Calu3 (cell line): Measurements from ENCODE around the gene RSF1. TPM values are rescaled to one million over a fixed set of nuclear protein-coding genes. Genes with fewer than 3 reads are reported as not detected.

Experiments used
- BruUV-seq: library from RNA; stranded (reverse); fragments of 400-500 nt; replicated peaks from 2 replicates; lab custom pipeline; 2021; lab: Mats Ljungman, UMichigan
- CTCF ChIA-PET: fragments of 300-600 bp; sonication (Branson Sonifier 250); formaldehyde crosslinking; loops from one replicate; lab custom pipeline; 2022; ENCODE audit warnings: antibody characterized with exemption; lab: Charles Lee
- DNase-seq: peaks from one replicate; pipeline ENCODE4 v3.0.0; 2022
- H3K27ac Mint-ChIP-seq: one replicate; pipeline ENCODE4 v1.8.0; 2022; ENCODE audit warnings: mixed read lengths; ENCODE audit not compliant: unreplicated experiment
- H3K27me3 Mint-ChIP-seq: one replicate; pipeline ENCODE4 v1.8.0; 2022; ENCODE audit warnings: mixed read lengths; ENCODE audit not compliant: unreplicated experiment
- H3K36me3 Mint-ChIP-seq: one replicate; pipeline ENCODE4 v1.8.0; 2022; ENCODE audit warnings: mild to moderate bottlenecking, moderate library complexity, mixed read lengths; ENCODE audit not compliant: insufficient read depth, unreplicated experiment
- H3K4me1 Mint-ChIP-seq: one replicate; pipeline ENCODE4 v1.8.0; 2022; ENCODE audit warnings: mild to moderate bottlenecking, low read depth, mixed read lengths; ENCODE audit not compliant: unreplicated experiment
- H3K4me3 Mint-ChIP-seq: one replicate; pipeline ENCODE4 v1.8.0; 2022; ENCODE audit warnings: mild to moderate bottlenecking, low read depth, moderate library complexity, mixed read lengths; ENCODE audit not compliant: unreplicated experiment
- H3K9me3 Mint-ChIP-seq: one replicate; pipeline ENCODE4 v1.8.0; 2022; ENCODE audit warnings: low read depth, mixed read lengths; ENCODE audit not compliant: unreplicated experiment
- intact Hi-C: fragments of 100-400 bp; cut with micrococcal nuclease; formaldehyde crosslinking; loops from one replicate; pipeline ENCODE4 v1.10.0; 2022; ENCODE audit not compliant: unreplicated experiment
- total RNA-seq: library from RNA; stranded (reverse); gene quantifications from 2 replicates; pipeline ENCODE4 v1.2.3, GENCODE V29; 2022
- TF ChIP-seq, protein P1 (sequence below): fragments of 200-600 bp; IDR thresholded peaks from one replicate; pipeline ENCODE4 v1.8.0; 2022; ENCODE audit warnings: antibody characterized with exemption; ENCODE audit not compliant: unreplicated experiment

Gene RSF1
- total RNA-seq, 1 experiment from 2014 or later = 68.5 TPM

DNA sequence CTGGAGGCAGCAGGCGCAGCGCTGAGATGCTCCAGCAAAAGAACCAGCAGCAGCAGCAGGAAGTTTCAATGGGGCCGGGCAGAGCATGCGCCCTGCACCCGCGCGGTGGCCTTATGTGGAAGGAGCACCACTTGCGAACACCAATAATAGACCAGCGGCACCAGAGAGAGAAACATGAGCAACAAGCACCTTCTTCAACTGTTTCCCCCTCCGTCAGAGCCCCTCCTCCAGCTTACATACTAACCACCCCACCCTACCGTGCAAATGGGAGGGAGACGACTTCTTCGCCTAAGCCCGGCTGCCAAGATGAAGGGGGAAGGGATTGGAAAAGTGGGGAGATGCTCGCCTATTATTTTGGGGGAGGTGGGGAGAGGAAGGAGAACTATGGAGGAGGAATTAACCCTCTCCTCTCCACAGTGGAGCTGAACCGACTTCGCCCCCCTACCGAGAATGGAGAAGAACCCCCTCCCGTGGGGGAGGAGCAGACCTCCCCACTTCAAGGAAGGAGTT, 1.1 kb downstream of the RSF1 start:
- peaks cover 3% of the 10 kb centered on the region for H3K9me3 Mint-ChIP-seq
- peaks cover 18% of the 10 kb centered on the region for H3K4me1 Mint-ChIP-seq
- no TSS peak for BruUV-seq
- TF ChIP-seq, protein P1, sequence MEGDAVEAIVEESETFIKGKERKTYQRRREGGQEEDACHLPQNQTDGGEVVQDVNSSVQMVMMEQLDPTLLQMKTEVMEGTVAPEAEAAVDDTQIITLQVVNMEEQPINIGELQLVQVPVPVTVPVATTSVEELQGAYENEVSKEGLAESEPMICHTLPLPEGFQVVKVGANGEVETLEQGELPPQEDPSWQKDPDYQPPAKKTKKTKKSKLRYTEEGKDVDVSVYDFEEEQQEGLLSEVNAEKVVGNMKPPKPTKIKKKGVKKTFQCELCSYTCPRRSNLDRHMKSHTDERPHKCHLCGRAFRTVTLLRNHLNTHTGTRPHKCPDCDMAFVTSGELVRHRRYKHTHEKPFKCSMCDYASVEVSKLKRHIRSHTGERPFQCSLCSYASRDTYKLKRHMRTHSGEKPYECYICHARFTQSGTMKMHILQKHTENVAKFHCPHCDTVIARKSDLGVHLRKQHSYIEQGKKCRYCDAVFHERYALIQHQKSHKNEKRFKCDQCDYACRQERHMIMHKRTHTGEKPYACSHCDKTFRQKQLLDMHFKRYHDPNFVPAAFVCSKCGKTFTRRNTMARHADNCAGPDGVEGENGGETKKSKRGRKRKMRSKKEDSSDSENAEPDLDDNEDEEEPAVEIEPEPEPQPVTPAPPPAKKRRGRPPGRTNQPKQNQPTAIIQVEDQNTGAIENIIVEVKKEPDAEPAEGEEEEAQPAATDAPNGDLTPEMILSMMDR = no peak
- CTCF ChIA-PET = no interaction called here
- H3K27me3 Mint-ChIP-seq = no peaks in the 10 kb centered on the region
- H3K36me3 Mint-ChIP-seq = peaks cover 29% of the 10 kb centered on the region
- DNase-seq = peak; percentile 79
- intact Hi-C loops = loop anchor here (10.0 kb wide), 1 partner anchor 105 kb away; no protein-coding TSS in a partner anchor
- H3K4me3 Mint-ChIP-seq = peak overlapping the region; percentile 90
- H3K27ac Mint-ChIP-seq = peak overlapping the region; percentile 85

DNA sequence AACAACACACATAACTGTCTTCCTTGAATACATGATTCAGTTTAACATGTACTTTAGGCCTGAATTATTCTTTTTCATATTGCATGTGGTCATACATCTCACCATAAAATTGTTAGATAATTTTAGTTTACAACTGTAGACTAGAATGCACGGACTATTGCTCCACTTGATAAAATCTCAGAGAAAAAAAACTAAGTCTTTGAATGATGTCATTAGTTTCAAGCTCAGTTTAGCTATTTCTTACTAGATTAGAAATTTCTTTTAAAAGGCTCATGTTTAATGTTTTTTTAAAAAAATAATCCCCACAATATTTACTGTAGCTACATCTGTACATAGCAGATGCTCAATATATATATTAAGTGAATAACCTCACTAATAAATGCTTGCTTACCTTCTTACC, 5.1 kb downstream of the RSF1 start:
- TF ChIP-seq, protein P1 = no peak
- no TSS peak for BruUV-seq
- CTCF ChIA-PET = no interaction called here
- H3K9me3 Mint-ChIP-seq = peaks cover 3% of the 10 kb centered on the region
- H3K27ac Mint-ChIP-seq = no peak overlapping the region
- H3K27me3 Mint-ChIP-seq = no peaks in the 10 kb centered on the region
- intact Hi-C loops = loop anchor here (10.0 kb wide), 1 partner anchor 101 kb away; no protein-coding TSS in a partner anchor
- H3K4me3 Mint-ChIP-seq = no peak overlapping the region
- peaks cover 16% of the 10 kb centered on the region for H3K36me3 Mint-ChIP-seq
- peaks cover 18% of the 10 kb centered on the region for H3K4me1 Mint-ChIP-seq
- no peak for DNase-seq

- H3K36me3 Mint-ChIP-seq = peaks cover 10% of the 10 kb centered on the region
- no peak overlapping the region for H3K27ac Mint-ChIP-seq
- intact Hi-C loops = loop anchor here (10.0 kb wide), 1 partner anchor 100 kb away; no protein-coding TSS in a partner anchor
- TF ChIP-seq, protein P1 = no peak
- H3K9me3 Mint-ChIP-seq = peaks cover 3% of the 10 kb centered on the region
- peaks cover 18% of the 10 kb centered on the region for H3K4me1 Mint-ChIP-seq
- CTCF ChIA-PET = no interaction called here
- no peaks in the 10 kb centered on the region for H3K27me3 Mint-ChIP-seq
- H3K4me3 Mint-ChIP-seq = no peak overlapping the region
- BruUV-seq = no TSS peak
- DNase-seq = no peak
These were observed 5.7 kb downstream of the RSF1 start for GRCh38 chr11:77814848-77815247.

- H3K27me3 Mint-ChIP-seq = no peaks in the 10 kb centered on the region
- CTCF ChIA-PET = no interaction called here
- TF ChIP-seq, protein P1 = no peak
- peaks cover 3% of the 10 kb centered on the region for H3K9me3 Mint-ChIP-seq
- no peak overlapping the region for H3K27ac Mint-ChIP-seq
- H3K36me3 Mint-ChIP-seq = no peaks in the 10 kb centered on the region
- DNase-seq = no peak
- BruUV-seq = no TSS peak
- H3K4me1 Mint-ChIP-seq = peaks cover 9% of the 10 kb centered on the region
- no peak overlapping the region for H3K4me3 Mint-ChIP-seq
- intact Hi-C loops = loop anchor here (10.0 kb wide), 1 partner anchor 98 kb away; no protein-coding TSS in a partner anchor
These were observed 7.3 kb downstream of the RSF1 start for GRCh38 chr11:77813256-77813655.
